Measurements from ENCODE around the gene FKBP5. TPM values are rescaled to one million over a fixed set of nuclear protein-coding genes. Genes with fewer than 3 reads are reported as not detected.

Gene FKBP5
- total and polyA plus RNA-seq, 9 of the 15 experiments (the other 6 are each of a cell fraction or from before 2014, with no cell fraction given), result 32.7 to 151 (median 75.0) TPM

DNA sequence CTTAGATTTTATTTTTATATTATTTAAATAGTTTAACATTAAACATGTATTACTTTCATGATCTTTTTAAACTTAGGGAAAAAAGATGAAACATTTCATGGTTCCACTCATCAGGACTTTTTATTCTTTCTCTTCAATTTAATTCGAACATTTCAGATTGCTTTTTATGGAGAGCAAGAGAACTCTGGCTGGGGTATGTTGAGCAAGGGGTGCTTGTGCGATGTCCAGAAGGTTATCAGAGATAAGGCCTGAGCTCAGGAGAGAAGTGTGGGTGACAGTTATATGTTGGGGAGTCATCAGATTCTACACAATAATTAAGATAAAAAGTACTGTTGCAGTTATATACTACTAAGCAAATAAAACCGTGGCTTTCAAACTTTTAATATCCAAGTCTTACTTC is 37.5 kb downstream of the FKBP5 start:
- H3K79me2 ChIP-seq (ENCODE audit: control insufficient read depth, insufficient read depth, low read length), result peaks cover 84% of the 10 kb centered on the region
- H3K9ac ChIP-seq (ENCODE audit: insufficient read depth in 1 of 2, low read depth in 2 of 2, low read length in 2 of 2), result no peak overlapping the region
- no peak overlapping the region for H3K4me3 ChIP-seq
- H3K9me3 ChIP-seq (replicated peaks; ENCODE audit: control insufficient read depth, insufficient read depth, low read depth, low read length), result no peaks in the 10 kb centered on the region
- ChIA-PET CTCF (ENCODE audit: low intra/inter-chr PET ratio) (no interaction called here), POLR2A (interaction anchor here (0.5 to 1.8 kb wide), 3 partner anchors 9 to 103 kb away, joined by 3 to 5 read pairs (median 4); no protein-coding TSS in a partner anchor)
- no peaks in the 10 kb centered on the region for H3K9me1 ChIP-seq (ENCODE audit: control insufficient read depth, insufficient read depth, low read length)
- ATAC-seq (peak; percentile 82), FAIRE-seq (peak; percentile 69), DNase-seq (ENCODE audit: extremely low read depth in 1 of 4, low spot score in 3 of 4) (peak; percentile 65 to 78 (median 70))
- 1% methylated on average over 3 of the region's 3 CpGs for WGBS (ENCODE audit: insufficient coverage, low coverage, missing lambda C conversion rate)
- no peaks in the 10 kb centered on the region for H3K27me3 ChIP-seq (ENCODE audit: control insufficient read depth in 2 of 2, insufficient read depth in 2 of 2, low read length in 2 of 2)
- no TSS peak for BruUV-seq (replicated peaks)
- intact Hi-C loops (cut with micrococcal nuclease), result no loop called here
- H3K27ac ChIP-seq (ENCODE audit: extremely low read depth, low read depth, low read length), result peak overlapping the region; percentile 26; the same call in 1 of the 3 replicates
- H3K36me3 ChIP-seq (ENCODE audit: control insufficient read depth, insufficient read depth, low read length), result peaks cover 5% of the 10 kb centered on the region; the same call in 1 of the 3 replicates
- H2AFZ ChIP-seq (ENCODE audit: low read depth, low read length), result no peak overlapping the region
- in situ Hi-C loops (cut with MboI), result no loop called here
- H3K4me2 ChIP-seq (ENCODE audit: insufficient read depth, low read length), result no peak overlapping the region
- H3K4me1 ChIP-seq (replicated peaks in 1 of 2; ENCODE audit: control insufficient read depth in 2 of 2, insufficient read depth in 2 of 2, low read length in 2 of 2), result peaks cover 0 to 12% of the 10 kb centered on the region in 2 experiments; a peak in 4 of 5 replicates
- H4K20me1 ChIP-seq (replicated peaks; ENCODE audit: control insufficient read depth, insufficient read depth, low read length), result no peaks in the 10 kb centered on the region; the same call in 1 of the 2 replicates
- TF ChIP-seq SMARCE1 (IDR thresholded peaks at IDR 0.05) (peak; percentile 78), MAZ (CRISPR knock-in tag; conservative IDR thresholded peaks at IDR 0.05 in 1 of 2, IDR thresholded peaks at IDR 0.05 in 1 of 2) (no peak), ZNF507 (tag; conservative IDR thresholded peaks at IDR 0.05) (no peak), FOSL1 (tag; conservative IDR thresholded peaks at IDR 0.05) (peak; percentile 53), MAFF (IDR thresholded peaks at IDR 0.05; ENCODE audit: low read length) (0 out of 2 replicates have a peak, but pooled peaks have one; percentile 1), SMARCB1 (IDR thresholded peaks at IDR 0.05; ENCODE audit: insufficient read length, low read depth) (peak; percentile 96), ZNF324 (CRISPR knock-in tag; IDR thresholded peaks at IDR 0.05) (no peak), TBP (optimal IDR thresholded peaks at IDR 0.05; ENCODE audit: low read depth, low read length) (no peak), MBD2 (IDR thresholded peaks at IDR 0.05; ENCODE audit: borderline replicate concordance, low read depth) (0 out of 2 replicates have a peak, but pooled peaks have one; percentile 14), POLR2AphosphoS2 (IDR thresholded peaks at IDR 0.05; ENCODE audit: low read length) (no peak), MECOM (CRISPR knock-in tag; IDR thresholded peaks at IDR 0.05) (no peak), BHLHE40 (IDR thresholded peaks at IDR 0.05; ENCODE audit: low read length) (peak; percentile 72), ADNP (tag; IDR thresholded peaks at IDR 0.05) (peak; percentile 58; the same call in 1 of the 2 replicates), TEAD4 (IDR thresholded peaks at IDR 0.05; ENCODE audit: low read length) (peak; percentile 87), TEAD4 (CRISPR knock-in tag; IDR thresholded peaks at IDR 0.05; ENCODE audit: borderline replicate concordance) (no peak), TCF3 (CRISPR knock-in tag; IDR thresholded peaks at IDR 0.05) (peak; percentile 76), TRIM24 (IDR thresholded peaks at IDR 0.05) (peak in 1 of 2 experiments; percentile 46; a peak in 1 of 4 replicates), TEAD2 (tag; IDR thresholded peaks at IDR 0.05) (no peak), SMARCA4 (IDR thresholded peaks at IDR 0.05) (peak; percentile 83), HDAC2 (IDR thresholded peaks at IDR 0.05) (peak; percentile 44; the same call in 1 of the 2 replicates), ZNF12 (CRISPR knock-in tag; IDR thresholded peaks at IDR 0.05) (no peak), MCM3 (IDR thresholded peaks at IDR 0.05) (no peak), MAFG (tag; conservative IDR thresholded peaks at IDR 0.05) (0 out of 2 replicates have a peak, but pooled peaks have one; percentile 21), DACH1 (IDR thresholded peaks at IDR 0.05; ENCODE audit: partially characterized antibody) (peak; percentile 17), EP300 (IDR thresholded peaks at IDR 0.05; ENCODE audit: low read length) (peak; percentile 78; the same call in 1 of the 2 replicates), CREM (IDR thresholded peaks at IDR 0.05; ENCODE audit: low read depth) (0 out of 2 replicates have a peak, but pooled peaks have one; percentile 8)
- TF ChIP-seq, protein P1, sequence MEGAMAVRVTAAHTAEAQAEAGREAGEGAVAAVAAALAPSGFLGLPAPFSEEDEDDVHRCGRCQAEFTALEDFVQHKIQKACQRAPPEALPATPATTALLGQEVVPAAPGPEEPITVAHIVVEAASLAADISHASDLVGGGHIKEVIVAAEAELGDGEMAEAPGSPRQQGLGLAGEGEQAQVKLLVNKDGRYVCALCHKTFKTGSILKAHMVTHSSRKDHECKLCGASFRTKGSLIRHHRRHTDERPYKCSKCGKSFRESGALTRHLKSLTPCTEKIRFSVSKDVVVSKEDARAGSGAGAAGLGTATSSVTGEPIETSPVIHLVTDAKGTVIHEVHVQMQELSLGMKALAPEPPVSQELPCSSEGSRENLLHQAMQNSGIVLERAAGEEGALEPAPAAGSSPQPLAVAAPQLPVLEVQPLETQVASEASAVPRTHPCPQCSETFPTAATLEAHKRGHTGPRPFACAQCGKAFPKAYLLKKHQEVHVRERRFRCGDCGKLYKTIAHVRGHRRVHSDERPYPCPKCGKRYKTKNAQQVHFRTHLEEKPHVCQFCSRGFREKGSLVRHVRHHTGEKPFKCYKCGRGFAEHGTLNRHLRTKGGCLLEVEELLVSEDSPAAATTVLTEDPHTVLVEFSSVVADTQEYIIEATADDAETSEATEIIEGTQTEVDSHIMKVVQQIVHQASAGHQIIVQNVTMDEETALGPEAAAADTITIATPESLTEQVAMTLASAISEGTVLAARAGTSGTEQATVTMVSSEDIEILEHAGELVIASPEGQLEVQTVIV (CRISPR knock-in tag; IDR thresholded peaks at IDR 0.05; ENCODE audit: borderline replicate concordance), result no peak
